Panc1 (cell line): ENCODE results near the gene IREB2. TPM values are rescaled to one million over a fixed set of nuclear protein-coding genes. Genes with fewer than 3 reads are reported as not detected.
A peak's percentile ranks its signal among the peaks of the same experiment; 100 is the strongest.

ENCODE experiments used
- ATAC-seq: fragments of 200-7000 bp; cut with Tn5 transposase; 2 replicates; pipeline ENCODE4 v1.9.1; 2020; ENCODE audit warnings: mild to moderate bottlenecking, moderate library complexity
- BruUV-seq: library from RNA; stranded (reverse); fragments of 400-500 nt; replicated peaks from 2 replicates; lab custom pipeline; 2021; lab: Mats Ljungman, UMichigan
- CTCF ChIA-PET: fragments of 300-600 bp; sonication (Branson Sonifier 250); formaldehyde crosslinking; loops from one replicate; lab custom pipeline; 2022; ENCODE audit warnings: antibody characterized with exemption; lab: Charles Lee
- POLR2A ChIA-PET: fragments of 300-600 bp; sonication (Branson Sonifier 250); formaldehyde crosslinking; loops from one replicate; lab custom pipeline; 2022; ENCODE audit warnings: antibody characterized with exemption; lab: Charles Lee
- DNase-seq: peaks from one replicate; pipeline ENCODE4 v3.0.0-alpha.2; 2010; ENCODE audit warnings: low read depth, low spot score
- H3K27ac ChIP-seq: 2 replicates; pipeline ENCODE4 v1.5.1; 2011; ENCODE audit warnings: mild to moderate bottlenecking, low read length, inconsistent platforms
- H3K27me3 ChIP-seq: fragments of 200-500 bp; sonication (Bioruptor generic); 2 replicates; pipeline ENCODE4 v1.6.0; 2014; ENCODE audit warnings: low read length, inconsistent platforms; ENCODE audit not compliant: control insufficient read depth, insufficient read depth
- H3K36me3 ChIP-seq: fragments of 200-500 bp; sonication (Bioruptor generic); 2 replicates; pipeline ENCODE4 v1.5.1; 2014; ENCODE audit warnings: inconsistent platforms, mild to moderate bottlenecking, low read length, moderate library complexity; ENCODE audit not compliant: control insufficient read depth, insufficient read depth
- H3K4me1 ChIP-seq: 2 replicates; pipeline ENCODE4 v1.5.1; 2011; ENCODE audit warnings: inconsistent platforms, mild to moderate bottlenecking, low read length, moderate library complexity; ENCODE audit not compliant: control insufficient read depth, insufficient read depth
- H3K4me3 ChIP-seq, 2 experiments: 2 replicates each; pipeline ENCODE4 v1.5.1; 2011 to 2012; ENCODE audit warnings: low read depth in 2 of 2, low read length in 2 of 2, mild to moderate bottlenecking in 2 of 2, inconsistent platforms in 1 of 2, moderate library complexity in 1 of 2
- H3K9me3 ChIP-seq: fragments of 200-500 bp; sonication (Bioruptor generic); 2 replicates; pipeline ENCODE4 v1.5.1; 2014; ENCODE audit warnings: low read depth, mild to moderate bottlenecking, inconsistent platforms, low read length, moderate library complexity; ENCODE audit not compliant: control insufficient read depth, insufficient read depth
- POLR2AphosphoS5 ChIP-seq: IDR thresholded peaks from 2 replicates; pipeline ENCODE4 v1.6.1; 2012; ENCODE audit warnings: mild to moderate bottlenecking, low read depth, low read length, moderate library complexity
- SIN3A ChIP-seq: IDR thresholded peaks from 2 replicates; pipeline ENCODE4 v1.6.1; 2012; ENCODE audit warnings: low read depth, mild to moderate bottlenecking, low read length, moderate library complexity, borderline replicate concordance; ENCODE audit not compliant: insufficient read depth
- TCF7L2 ChIP-seq: IDR thresholded peaks from 2 replicates; pipeline ENCODE4 v1.6.1; 2011; ENCODE audit warnings: mild to moderate bottlenecking, low read depth, low read length, inconsistent platforms
- in situ Hi-C: cut with HindIII; loops from 2 replicates; pipeline ENCODE4 v1.10.0; 2016; ENCODE audit warnings: low sequenced_read_pairs, low pct_unique_long_range_greater_than_20kb
- intact Hi-C: fragments of 100-400 bp; cut with micrococcal nuclease; formaldehyde crosslinking; loops from one replicate; pipeline ENCODE4 v1.10.0; 2022; ENCODE audit not compliant: unreplicated experiment
- total RNA-seq: library from RNA; stranded (reverse); gene quantifications from one replicate; pipeline ENCODE4 v1.2.1, GENCODE V29; 2021; ENCODE audit not compliant: unreplicated experiment
- TF ChIP-seq, protein P1 (sequence below): fragments of 450-650 bp; IDR thresholded peaks from 2 replicates; pipeline ENCODE4 v1.5.1; 2017; ENCODE audit warnings: mild to moderate bottlenecking
- TF ChIP-seq, protein P2 (sequence below), 2 experiments: IDR thresholded peaks; 2 replicates each; pipeline ENCODE4 v1.6.1; 2011 to 2012; ENCODE audit warnings: low read depth in 2 of 2, control low read depth in 1 of 2, low read length in 1 of 2, mild to moderate bottlenecking in 1 of 2, moderate library complexity in 1 of 2; ENCODE audit not compliant: insufficient read depth in 1 of 2

IREB2 gene
- total RNA-seq, 1 experiment from 2014 or later = 71.7 TPM

DNA sequence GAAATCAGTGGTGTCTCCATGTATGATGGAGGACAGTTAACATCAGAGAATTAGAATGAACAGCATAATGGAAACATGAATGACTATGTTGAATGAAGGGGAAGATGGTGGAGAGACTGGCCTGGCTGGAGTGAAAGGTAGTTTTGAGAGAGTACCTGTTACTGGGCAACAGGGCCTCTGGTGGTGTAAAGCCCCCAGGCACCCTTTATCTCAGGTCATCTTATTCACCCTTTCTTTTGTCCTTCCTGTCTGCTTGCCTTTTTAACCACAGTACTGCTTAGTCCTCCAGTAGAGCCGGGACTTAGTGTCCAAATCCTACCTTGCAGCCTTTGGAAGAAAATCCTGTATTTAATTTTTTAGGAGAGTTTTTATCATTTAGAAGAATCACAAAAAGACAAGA, 6.2 kb downstream of the IREB2 start:
- POLR2A ChIA-PET = no interaction called here
- Histone ChIP-seq H3K4me1 (peaks cover 34% of the 10 kb centered on the region), H3K27ac (peak overlapping the region; percentile 73), H3K4me3 (no peak overlapping the region), H3K9me3 (no peaks in the 10 kb centered on the region), H3K36me3 (peaks cover 33% of the 10 kb centered on the region), H3K27me3 (no peaks in the 10 kb centered on the region)
- no TSS peak for BruUV-seq
- DNase-seq (no peak), ATAC-seq (no peak)
- TF ChIP-seq TCF7L2 = no peak
- TF ChIP-seq, protein P1, sequence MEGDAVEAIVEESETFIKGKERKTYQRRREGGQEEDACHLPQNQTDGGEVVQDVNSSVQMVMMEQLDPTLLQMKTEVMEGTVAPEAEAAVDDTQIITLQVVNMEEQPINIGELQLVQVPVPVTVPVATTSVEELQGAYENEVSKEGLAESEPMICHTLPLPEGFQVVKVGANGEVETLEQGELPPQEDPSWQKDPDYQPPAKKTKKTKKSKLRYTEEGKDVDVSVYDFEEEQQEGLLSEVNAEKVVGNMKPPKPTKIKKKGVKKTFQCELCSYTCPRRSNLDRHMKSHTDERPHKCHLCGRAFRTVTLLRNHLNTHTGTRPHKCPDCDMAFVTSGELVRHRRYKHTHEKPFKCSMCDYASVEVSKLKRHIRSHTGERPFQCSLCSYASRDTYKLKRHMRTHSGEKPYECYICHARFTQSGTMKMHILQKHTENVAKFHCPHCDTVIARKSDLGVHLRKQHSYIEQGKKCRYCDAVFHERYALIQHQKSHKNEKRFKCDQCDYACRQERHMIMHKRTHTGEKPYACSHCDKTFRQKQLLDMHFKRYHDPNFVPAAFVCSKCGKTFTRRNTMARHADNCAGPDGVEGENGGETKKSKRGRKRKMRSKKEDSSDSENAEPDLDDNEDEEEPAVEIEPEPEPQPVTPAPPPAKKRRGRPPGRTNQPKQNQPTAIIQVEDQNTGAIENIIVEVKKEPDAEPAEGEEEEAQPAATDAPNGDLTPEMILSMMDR = no peak
- TF ChIP-seq, protein P2, sequence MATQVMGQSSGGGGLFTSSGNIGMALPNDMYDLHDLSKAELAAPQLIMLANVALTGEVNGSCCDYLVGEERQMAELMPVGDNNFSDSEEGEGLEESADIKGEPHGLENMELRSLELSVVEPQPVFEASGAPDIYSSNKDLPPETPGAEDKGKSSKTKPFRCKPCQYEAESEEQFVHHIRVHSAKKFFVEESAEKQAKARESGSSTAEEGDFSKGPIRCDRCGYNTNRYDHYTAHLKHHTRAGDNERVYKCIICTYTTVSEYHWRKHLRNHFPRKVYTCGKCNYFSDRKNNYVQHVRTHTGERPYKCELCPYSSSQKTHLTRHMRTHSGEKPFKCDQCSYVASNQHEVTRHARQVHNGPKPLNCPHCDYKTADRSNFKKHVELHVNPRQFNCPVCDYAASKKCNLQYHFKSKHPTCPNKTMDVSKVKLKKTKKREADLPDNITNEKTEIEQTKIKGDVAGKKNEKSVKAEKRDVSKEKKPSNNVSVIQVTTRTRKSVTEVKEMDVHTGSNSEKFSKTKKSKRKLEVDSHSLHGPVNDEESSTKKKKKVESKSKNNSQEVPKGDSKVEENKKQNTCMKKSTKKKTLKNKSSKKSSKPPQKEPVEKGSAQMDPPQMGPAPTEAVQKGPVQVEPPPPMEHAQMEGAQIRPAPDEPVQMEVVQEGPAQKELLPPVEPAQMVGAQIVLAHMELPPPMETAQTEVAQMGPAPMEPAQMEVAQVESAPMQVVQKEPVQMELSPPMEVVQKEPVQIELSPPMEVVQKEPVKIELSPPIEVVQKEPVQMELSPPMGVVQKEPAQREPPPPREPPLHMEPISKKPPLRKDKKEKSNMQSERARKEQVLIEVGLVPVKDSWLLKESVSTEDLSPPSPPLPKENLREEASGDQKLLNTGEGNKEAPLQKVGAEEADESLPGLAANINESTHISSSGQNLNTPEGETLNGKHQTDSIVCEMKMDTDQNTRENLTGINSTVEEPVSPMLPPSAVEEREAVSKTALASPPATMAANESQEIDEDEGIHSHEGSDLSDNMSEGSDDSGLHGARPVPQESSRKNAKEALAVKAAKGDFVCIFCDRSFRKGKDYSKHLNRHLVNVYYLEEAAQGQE (IDR thresholded peaks at IDR 0.05; ENCODE audit: insufficient read depth in 1 of 2, low read depth in 2 of 2, low read length in 1 of 2) = no peak
- intact Hi-C loops = no loop called here
- CTCF ChIA-PET = no interaction called here
- in situ Hi-C loops = no loop called here

DNA sequence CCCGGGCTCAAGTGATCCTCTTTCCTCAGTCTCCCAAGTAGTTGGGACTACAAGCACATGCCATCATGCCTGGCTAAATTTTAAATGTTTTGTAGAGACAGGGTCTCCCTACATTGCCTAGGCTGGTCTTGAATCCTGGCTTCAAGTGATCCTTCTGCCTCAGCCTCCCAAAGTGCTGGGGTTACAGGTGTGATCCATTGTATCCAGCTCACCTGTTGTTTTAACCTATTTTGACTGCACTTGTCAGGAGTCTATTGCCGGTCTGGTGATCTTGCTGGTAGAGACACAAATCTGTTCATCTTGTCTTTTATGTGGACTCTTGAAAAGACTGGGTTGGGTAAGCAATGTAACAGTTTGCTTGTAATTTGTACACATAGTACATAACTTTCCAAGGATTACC, 7.9 kb downstream of the IREB2 start:
- peak overlapping the region; percentile 95 for H3K27ac ChIP-seq
- ATAC-seq (no peak), DNase-seq (no peak)
- H3K4me1 ChIP-seq = peaks cover 34% of the 10 kb centered on the region
- TF ChIP-seq POLR2AphosphoS5 = no peak
- TF ChIP-seq, protein P1 = no peak
- TF ChIP-seq SIN3A = no peak
- no TSS peak for BruUV-seq
- in situ Hi-C loops = no loop called here
- H3K9me3 ChIP-seq = no peaks in the 10 kb centered on the region
- ChIA-PET POLR2A (no interaction called here), CTCF (no interaction called here)
- peaks cover 24% of the 10 kb centered on the region for H3K36me3 ChIP-seq
- H3K4me3 ChIP-seq = no peak overlapping the region
- intact Hi-C loops = no loop called here
- no peaks in the 10 kb centered on the region for H3K27me3 ChIP-seq
